DMS79 treated with DMSO at 0.1 percent for 48 hours (cell line): ENCODE measurements around the gene CHEK2.
A peak's percentile ranks its signal among the peaks of the same experiment; 100 is the strongest.
"Not testable (repeated sequence)": the region's sequence is repeated elsewhere in the genome, so short reads cannot be mapped to it uniquely, and the experiment has no call there.

Source experiments
- DNase-seq: peaks from one replicate; lab custom pipeline; 2025; lab: John Stamatoyannopoulos, UW

Gene CHEK2

DNA sequence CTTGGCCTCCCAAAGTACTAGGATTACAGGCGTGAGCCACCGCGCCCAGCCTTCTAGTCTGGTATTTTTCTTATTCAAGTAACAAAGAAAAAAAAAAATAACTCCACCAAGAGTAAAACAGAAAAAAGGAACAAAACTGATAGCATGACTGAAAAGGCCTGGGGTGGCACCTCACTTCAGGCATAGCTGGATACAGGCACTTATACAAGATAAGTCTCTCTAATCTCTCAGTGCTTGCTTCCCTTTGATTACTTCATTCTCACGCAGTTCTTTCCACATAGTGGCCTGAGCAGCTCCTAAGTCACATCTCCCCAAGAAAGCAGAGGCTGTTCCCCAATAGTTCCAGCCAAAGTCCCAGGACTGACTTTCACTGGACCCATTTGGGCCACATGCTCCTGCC is 58.7 kb downstream of the CHEK2 start:
- not testable (repeated sequence) for DNase-seq

DNA sequence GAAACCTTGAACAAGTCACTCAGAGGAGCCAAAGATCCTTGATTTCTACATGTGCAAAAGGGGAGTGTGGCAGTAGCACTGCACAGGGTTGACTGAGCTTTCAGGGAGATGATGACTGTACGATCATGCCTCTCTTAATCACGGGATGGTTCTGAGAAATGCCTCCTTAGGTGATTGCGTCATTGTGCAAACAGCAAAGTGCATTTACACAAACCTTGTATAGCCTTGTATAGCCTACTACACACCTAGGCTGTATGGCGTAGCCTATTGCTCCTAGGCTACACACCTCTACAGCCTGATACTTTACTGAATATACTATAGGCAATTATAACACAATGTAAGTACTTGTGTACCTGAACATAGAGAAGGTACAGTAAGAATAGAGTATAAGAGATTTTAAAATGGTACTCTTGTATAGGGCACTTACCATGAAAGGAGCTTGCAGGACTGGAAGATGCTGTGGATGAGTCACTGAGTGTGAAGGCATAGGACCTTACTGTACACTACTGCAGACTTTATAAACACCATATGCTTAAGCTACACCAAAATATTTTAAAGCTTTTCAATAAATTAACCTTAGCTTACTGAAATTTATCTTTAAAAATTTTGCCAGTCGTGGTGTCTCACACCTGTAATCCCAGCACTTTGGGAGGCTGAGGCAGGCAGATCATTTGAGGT is 60.7 kb downstream of the CHEK2 start:
- DNase-seq: not testable (repeated sequence)

DNA sequence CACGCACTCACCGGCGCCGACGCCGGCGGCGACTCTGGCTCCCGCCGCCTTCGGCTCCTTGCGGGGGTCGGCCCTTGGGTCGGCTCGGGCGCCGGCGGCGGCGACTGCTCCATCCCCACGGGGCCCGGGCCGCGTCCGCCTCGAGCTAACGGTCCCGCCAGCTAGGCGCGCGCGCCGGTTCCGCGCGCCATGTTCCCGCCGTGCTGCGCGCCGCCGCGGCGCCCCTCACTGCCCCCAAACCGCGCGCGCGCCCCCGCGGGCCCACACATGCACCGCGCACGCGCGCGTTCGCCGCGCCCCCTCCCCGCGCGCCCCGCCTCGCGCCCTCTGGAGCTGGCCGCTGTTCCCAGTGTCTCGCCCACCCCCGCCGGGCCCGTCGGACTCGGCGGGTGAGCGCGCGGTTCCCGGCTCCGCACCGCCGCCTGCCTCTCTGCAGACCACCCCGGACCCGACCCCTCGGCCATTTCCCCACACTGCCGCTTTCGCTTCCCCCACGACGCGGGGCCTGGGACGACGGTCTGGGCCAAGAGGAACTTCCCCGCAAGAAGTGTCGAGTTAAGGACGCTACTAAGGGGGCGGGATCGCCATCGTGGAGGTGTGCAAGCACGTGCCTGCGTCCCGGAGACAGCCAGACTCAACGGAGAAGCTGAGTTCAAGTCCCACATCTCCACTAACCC is 61.9 kb downstream of the CHEK2 start, which contains the start of gene TTC28:
Gene TTC28, minus strand, starts transcription at position 230 of the 677 bp plus-strand sequence. Its CDS starts 117 bp downstream, at position 113.
- peak; percentile 22 for DNase-seq

DNA sequence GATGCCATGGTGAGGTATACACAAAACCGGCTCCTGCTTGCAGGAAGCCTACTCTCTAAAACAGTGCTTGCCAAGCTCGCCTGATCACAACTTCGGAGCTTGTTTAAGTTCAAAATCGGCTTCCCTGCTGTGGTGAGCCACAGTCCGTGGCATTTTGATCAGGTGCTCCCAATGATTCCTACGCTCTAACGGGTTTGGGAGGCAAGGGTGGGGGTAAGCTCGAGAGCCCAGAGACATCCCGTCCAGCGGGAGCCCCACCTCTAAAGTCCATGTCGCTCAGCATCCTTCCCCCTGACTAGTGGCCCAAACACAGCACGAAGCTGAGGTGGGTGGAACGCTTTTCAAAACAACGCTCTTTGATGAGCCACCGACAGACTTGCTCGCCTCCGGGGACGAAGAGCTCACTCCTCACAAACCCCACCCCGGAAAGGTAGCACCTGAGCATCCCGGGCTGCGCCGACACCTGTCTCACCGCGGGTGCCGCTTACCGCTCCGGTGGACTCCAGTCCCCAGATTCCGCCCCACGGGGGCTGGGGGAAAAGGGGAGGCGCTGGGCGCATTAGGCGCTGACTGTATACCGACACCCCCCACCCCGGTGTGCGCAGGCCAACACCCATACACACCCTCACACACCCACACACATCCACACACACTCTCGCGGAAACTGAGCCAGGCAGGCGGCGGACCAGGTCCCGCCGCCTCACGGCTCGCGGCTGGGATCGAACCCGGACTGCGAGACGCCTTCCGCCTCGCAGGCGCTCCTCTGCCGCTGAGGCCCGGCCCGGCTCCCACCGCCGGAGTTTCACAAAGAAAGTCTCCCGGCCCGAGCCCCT is 62.6 kb downstream of the CHEK2 start:
- not testable (repeated sequence) for DNase-seq

DNA sequence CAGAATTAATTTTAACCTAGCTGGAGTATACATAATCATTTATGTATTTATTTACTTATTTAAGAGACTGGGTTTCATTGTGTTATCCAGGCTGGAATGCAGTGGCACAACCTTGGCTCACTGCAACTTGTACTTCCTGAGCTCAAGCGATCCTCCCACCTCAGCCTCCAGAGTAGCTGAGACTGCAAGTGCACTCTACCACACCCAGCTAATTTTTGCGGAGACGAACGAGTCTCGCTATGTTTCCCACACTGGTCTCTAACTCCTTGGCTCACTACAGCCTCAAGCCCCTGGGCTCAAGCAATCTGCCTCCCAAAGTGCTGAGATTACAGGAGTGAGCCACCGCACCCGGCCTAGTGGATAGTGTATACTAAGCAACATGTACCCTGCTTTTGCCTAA is 63.5 kb downstream of the CHEK2 start:
- not testable (repeated sequence) for DNase-seq

DNA sequence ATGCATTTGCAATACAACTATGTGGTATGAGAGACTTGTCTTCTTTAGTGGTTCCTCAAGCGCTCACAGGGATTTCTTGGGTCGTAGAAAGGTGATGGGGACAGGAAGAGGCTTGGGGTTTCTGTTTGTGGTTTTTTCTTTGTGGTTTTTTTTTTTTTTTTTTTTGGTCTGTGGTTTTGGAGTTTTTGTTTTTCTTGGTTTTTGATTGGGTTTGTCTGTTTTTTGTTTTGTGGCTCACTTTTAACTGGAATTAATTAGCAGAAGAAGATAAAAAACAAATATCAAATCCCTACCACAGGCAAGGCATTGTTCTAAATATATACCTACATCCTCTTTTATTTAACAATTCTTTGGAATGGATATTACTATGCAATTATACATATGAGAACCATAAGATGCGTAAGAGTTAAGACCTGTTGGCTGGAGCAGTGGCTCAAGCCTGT is 67.5 kb downstream of the CHEK2 start:
- no peak for DNase-seq

DNA sequence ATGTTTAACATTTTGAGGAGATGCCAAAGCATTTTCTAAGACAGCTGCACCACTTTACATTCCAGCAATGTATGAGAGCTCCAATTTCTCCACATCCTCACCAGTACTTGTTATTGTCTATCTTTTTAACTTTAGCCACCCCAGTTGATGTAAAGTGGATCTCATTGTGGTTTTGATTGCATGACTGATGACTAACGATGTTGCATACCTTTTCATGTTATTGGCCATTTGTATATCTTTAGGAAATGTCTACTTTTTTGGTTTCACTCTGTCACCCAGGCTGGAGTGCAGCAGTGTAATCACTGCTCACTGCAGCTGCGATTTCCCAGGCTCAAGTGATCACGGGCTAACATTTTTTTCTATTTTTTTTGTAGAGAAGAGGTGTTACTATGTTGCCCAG is 70.9 kb downstream of the CHEK2 start:
- no peak for DNase-seq

DNA sequence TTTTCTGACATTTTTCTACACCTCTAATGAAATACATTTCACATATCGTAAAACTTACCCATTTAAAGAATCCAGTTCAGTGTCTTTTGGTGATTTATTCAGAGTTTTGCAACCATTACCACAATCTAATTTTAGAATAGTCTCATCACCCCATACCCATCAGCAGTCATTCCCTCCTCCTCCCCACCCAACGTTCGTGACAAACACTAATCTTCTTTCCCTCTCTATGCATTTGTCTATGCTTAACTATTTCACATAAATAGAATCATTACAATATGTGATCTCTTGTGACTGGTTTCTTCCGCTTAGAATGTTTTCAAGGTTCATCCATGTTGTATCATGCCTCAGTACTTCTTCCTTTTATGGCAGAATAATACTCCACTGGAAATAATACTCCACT is 71.5 kb downstream of the CHEK2 start:
- DNase-seq: no peak

DNA sequence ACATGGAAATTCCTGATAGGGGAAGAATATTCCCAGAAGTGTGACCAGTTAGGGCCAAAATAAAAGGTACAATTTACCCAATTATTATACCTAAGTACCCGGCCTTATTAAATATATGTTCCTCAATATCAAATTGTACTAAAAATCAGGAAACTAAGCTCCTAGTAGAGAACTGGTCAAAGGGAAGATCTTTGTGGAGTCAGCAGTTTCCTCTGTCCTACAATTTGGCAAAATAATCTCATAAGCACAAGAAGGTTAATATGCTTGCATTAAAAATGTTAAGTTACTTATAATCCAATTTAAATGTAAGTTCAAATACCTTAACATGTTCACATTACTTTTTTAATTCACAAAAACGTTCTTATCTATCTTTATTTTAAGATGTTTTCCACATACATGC is 72.2 kb downstream of the CHEK2 start:
- no peak for DNase-seq

DNA sequence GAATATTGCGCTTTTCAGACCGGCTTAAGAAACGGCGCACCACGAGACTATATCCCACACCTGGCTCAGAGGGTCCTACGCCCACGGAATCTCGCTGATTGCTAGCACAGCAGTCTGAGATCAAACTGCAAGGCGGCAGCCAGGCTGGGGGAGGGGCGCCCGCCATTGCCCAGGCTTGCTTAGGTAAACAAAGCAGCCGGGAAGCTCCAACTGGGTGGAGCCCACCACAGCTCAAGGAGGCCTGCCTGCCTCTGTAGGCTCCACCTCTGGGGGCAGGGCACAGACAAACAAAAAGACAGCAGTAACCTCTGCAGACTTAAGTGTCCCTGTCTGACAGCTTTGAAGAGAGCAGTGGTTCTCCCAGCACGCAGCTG is 78.1 kb downstream of the CHEK2 start:
- not testable (repeated sequence) for DNase-seq

DNA sequence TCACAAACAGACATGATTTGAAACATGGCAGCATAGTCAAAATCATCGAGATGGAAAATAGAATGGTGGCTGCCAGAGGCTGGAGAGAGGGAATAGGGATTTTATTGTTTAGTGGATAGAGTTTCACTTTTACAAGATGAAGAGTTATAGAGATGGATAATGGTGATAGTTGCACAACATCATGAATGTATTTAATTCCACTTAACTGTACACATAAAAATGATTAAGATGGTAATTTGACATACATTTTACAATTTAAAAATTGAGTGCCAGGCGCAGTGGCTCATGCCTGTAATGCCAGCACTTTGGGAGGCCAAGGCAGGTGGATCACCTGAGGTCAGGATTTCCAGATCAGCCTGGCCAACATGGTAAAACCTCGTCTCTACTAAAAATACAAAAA is 83.2 kb downstream of the CHEK2 start:
- no peak for DNase-seq

DNA sequence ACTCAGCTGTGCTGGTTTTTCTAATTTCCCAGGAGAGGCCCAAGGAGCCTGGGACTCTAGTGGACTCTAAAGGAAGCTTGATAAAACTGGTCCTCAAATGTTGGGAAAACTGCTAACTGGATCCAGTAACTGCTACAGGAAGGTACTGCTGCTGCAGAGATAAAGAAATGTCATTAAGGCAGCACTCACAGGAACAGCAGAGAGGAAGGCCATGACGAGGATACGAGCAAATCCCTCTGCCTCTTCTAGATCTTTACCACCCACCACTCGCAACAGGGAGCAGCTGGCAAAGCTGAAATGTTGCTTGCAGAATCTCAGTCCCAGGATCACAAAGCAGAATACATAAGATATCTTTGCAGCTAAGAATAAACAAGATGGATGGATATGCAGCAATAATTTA is 85.4 kb downstream of the CHEK2 start:
- no peak for DNase-seq

DNA sequence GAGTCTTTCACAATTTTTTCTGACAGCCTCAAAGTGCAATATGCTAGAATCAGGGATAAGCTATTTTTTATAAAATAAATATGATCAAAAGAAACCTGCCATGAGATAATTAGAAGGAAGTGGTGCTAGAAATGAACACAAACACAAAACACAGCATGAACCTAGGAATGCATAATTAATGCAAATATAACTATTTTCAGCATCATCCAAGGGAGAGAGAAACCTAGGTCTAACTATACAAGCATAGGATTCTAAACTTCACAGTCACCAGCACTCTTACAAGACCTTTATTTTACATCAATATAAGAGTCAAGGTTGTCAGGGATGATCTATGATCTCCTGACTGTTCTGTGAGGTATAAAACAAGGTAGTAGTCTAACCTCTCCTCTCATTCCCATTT is 91.2 kb downstream of the CHEK2 start:
- DNase-seq: no peak

DNA sequence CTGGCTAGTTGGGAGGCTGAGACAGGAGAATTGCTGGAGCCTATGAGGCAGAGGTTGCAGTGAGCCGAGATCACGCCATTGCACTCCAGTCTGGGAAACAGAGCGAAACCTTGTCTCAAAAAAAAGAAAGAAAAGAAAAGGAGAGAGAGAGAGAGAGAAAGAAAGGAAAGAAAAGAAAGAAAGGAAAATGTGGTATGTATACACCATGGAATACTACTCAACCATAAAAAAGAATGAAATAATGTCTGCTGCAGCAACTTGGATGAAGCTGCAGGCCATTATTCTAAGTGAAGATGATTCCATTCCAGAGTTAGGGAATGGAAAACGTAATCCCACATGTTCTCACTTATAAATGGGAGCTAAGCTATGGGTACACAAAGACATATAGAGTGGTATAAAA is 92.8 kb downstream of the CHEK2 start:
- no peak for DNase-seq

DNA sequence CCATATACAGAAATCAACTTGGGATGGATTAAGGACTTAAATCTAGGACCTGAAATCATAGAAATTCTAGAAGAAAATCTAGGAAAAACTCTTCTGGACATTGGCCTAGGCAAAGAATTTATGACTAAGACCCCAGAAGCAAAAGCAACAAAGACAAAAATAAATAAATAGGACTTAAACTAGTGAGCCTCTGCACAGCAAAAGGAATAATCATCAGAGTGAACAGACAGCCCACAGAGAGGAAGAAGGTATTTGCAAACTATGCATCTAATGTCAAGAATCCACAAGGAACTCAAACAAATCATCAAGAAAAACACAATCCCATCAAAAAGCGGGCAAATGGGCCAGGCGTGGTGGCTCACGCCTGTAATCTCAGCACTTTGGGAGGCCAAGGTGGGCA is 94.4 kb downstream of the CHEK2 start:
- no peak for DNase-seq

DNA sequence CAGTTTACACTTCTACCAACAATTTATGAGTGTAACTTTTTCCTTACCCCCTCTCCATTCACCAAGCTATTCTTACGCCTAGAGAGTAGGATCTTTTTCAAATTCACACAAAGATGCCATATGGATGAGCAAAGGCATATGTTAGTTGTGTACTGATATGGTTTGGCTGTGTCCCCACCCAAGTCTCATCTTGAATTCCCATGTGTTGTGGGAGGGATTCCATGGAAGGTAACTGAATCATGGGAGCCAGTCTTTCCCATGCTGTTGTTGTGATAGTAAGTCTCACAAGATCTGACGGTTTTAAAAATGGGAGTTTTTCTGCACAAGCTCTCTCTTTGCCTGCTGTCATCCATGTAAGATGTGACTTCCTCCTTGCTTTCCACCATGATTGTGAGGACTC is 102.3 kb downstream of the CHEK2 start:
- DNase-seq: no peak
